ENCODE measurements around the gene ATF6B. TPM values are rescaled to one million over a fixed set of nuclear protein-coding genes. Genes with fewer than 3 reads are reported as not detected.

ATF6B gene
- total and polyA plus RNA-seq, 2 of the 8 experiments (the other 6 are each of a cell fraction or from before 2014, with no cell fraction given) = 38.1 to 42.2 TPM

DNA sequence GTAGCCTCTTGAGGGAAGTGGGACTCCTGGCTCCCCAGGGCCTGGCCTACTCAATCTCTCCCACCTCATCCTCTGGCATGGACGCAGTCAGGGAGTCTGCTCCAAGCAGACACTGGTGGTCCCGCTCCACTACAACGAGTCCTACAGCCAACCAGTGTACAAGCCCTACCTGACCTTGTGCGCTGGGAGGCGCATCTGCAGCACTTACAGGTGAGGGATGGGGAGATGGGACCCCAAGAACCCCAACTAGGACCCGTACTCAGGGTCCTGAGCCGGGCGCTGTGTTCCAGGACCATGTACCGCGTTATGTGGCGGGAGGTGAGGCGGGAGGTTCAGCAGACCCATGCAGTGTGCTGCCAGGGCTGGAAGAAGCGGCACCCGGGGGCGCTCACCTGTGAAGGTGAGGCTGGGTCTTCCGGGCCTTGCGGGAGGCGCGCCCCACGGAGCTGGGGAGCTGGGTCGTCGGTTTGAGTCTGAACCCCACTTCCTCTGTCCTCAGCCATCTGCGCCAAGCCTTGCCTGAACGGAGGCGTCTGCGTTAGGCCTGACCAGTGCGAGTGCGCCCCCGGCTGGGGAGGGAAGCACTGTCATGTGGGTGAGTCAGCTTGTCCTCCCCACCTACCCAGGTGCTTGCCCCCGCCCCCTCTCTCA, 38.5 kb upstream of the ATF6B start:
- Histone ChIP-seq H3K4ac (replicated peaks; ENCODE audit: insufficient read length, low read depth, low read length) (no peak overlapping the region), H3K4me3 (ENCODE audit: extremely low read depth in 1 of 4, insufficient read depth in 2 of 4, low read depth in 3 of 4, low read length in 4 of 4) (no peak overlapping the region), H4K8ac (ENCODE audit: extremely low read depth, insufficient read depth, low read length) (0 out of 2 replicates have a peak overlapping the region, but pooled peaks have one; percentile 22), H3K27ac (ENCODE audit: low read depth, low read length) (peak overlapping the region; percentile 33; the same call in 1 of the 2 replicates), H2AK5ac (ENCODE audit: low read depth, low read length) (peak overlapping the region; percentile 77; the same call in 1 of the 2 replicates), H3K4me2 (ENCODE audit: insufficient read depth in 1 of 2, low read depth in 2 of 2, low read length in 2 of 2) (no peak overlapping the region), H2BK5ac (ENCODE audit: low read depth, low read length) (no peak overlapping the region), H4K91ac (replicated peaks; ENCODE audit: insufficient read length, low read length) (no peak overlapping the region), H2BK15ac (ENCODE audit: low read length) (no peak overlapping the region), H3K27me3 (replicated peaks in 1 of 4; ENCODE audit: control insufficient read depth in 3 of 4, extremely low read depth in 1 of 4, insufficient read depth in 3 of 4, low read length in 3 of 4) (no peaks in the 10 kb centered on the region), H2BK120ac (replicated peaks; ENCODE audit: low read depth, low read length) (no peak overlapping the region), H3K4me1 (replicated peaks in 1 of 4; ENCODE audit: control insufficient read depth in 3 of 4, insufficient read depth in 4 of 4, low read length in 3 of 4) (peaks cover 0 to 5% (median 2%) of the 10 kb centered on the region in 4 experiments; a peak in 3 of 7 replicates), H3K14ac (ENCODE audit: insufficient read length) (no peak overlapping the region), H3K18ac (ENCODE audit: extremely low read depth, low read length) (no peak overlapping the region), H2BK20ac (ENCODE audit: low read length) (no peak overlapping the region), H2BK12ac (ENCODE audit: low read depth, low read length) (peak overlapping the region; percentile 81; the same call in 1 of the 2 replicates), H3K36me3 (ENCODE audit: control insufficient read depth in 2 of 4, insufficient read depth in 4 of 4, low read length in 3 of 4) (peaks cover 4 to 41% (median 32%) of the 10 kb centered on the region in 4 experiments), H3K56ac (replicated peaks; ENCODE audit: insufficient read length, low read depth, low read length) (no peak overlapping the region), H2AFZ (ENCODE audit: low read length) (no peak overlapping the region), H4K5ac (ENCODE audit: insufficient read length, low read depth, low read length) (no peak overlapping the region), H3K23ac (ENCODE audit: insufficient read length) (no peak overlapping the region), H3K9me3 (ENCODE audit: insufficient read depth in 2 of 2, low read depth in 1 of 2, low read length in 1 of 2) (no peaks in the 10 kb centered on the region), H3K23me2 (ENCODE audit: low read depth, low read length) (no peaks in the 10 kb centered on the region), H3K79me1 (ENCODE audit: low read depth, low read length) (no peaks in the 10 kb centered on the region; the same call in 1 of the 2 replicates), H3K9ac (replicated peaks in 1 of 4; ENCODE audit: extremely low read depth in 1 of 4, low read depth in 3 of 4, low read length in 3 of 4) (no peak overlapping the region), H4K20me1 (replicated peaks in 1 of 2; ENCODE audit: control insufficient read depth in 1 of 2, insufficient read depth in 2 of 2, low read length in 2 of 2) (peaks cover 5 to 7% of the 10 kb centered on the region in 2 experiments), H3K79me2 (ENCODE audit: control insufficient read depth in 1 of 2, insufficient read depth in 2 of 2, low read length in 2 of 2) (peaks cover 0 to 2% of the 10 kb centered on the region in 2 experiments; a peak in 1 of 4 replicates)
- peak; percentile 61 to 92 for DNase-seq (ENCODE audit: low read depth in 1 of 2, low spot score in 2 of 2)
- no peak for FAIRE-seq
- ChIA-PET CTCF (ENCODE audit: partially characterized antibody) (interaction anchor here (0.7 to 6.7 kb wide), 23 partner anchors 8 to 187 kb away, joined by 3 to 72 read pairs (median 4); partner anchors contain the start of genes AGPAT1, ATF6B, FKBPL and TNXB), POLR2A (ENCODE audit: partially characterized antibody) (interaction anchor here (0.7 to 6.8 kb wide), 15 partner anchors 10 to 728 kb away, joined by 3 to 49 read pairs (median 6); partner anchors contain the start of genes AGPAT1, FKBPL, GPSM3 and NELFE)
- 68% methylated on average over 30 of the region's 30 CpGs; no CpG with 5 or more reads in 1 of the 2 experiments for WGBS, 2 experiments (ENCODE audit: extremely low coverage in 1 of 2, insufficient coverage in 1 of 2, insufficient read length in 1 of 2, insufficient replicate concordance in 2 of 2, low coverage in 1 of 2, low lambda C conversion rate in 2 of 2, missing lambda C conversion rate in 1 of 2)
- TF ChIP-seq POLR2A (IDR thresholded peaks at IDR 0.05; ENCODE audit: control extremely low read depth in 1 of 2, low read depth in 2 of 2, low read length in 2 of 2) (no peak), POU5F1 (IDR thresholded peaks at IDR 0.05; ENCODE audit: low read depth, low read length) (no peak), JUND (IDR thresholded peaks at IDR 0.05; ENCODE audit: low read length) (peak; percentile 83), SP2 (IDR thresholded peaks at IDR 0.05; ENCODE audit: low read length) (no peak), SIRT6 (IDR thresholded peaks at IDR 0.05; ENCODE audit: low read length) (no peak), JUN (IDR thresholded peaks at IDR 0.05; ENCODE audit: low read depth, low read length) (no peak), CHD2 (IDR thresholded peaks at IDR 0.05; ENCODE audit: low read length) (no peak), CTBP2 (IDR thresholded peaks at IDR 0.05; ENCODE audit: borderline replicate concordance, insufficient read depth, insufficient read length, low read length) (no peak), SUZ12 (IDR thresholded peaks at IDR 0.05; ENCODE audit: low read length) (no peak), POLR2AphosphoS5 (IDR thresholded peaks at IDR 0.05; ENCODE audit: low read depth, low read length) (peak; percentile 42; the same call in 1 of the 2 replicates)
- TF ChIP-seq, protein P1, sequence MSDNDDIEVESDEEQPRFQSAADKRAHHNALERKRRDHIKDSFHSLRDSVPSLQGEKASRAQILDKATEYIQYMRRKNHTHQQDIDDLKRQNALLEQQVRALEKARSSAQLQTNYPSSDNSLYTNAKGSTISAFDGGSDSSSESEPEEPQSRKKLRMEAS (IDR thresholded peaks at IDR 0.05) = peak; percentile 59
- TF ChIP-seq, protein P2, sequence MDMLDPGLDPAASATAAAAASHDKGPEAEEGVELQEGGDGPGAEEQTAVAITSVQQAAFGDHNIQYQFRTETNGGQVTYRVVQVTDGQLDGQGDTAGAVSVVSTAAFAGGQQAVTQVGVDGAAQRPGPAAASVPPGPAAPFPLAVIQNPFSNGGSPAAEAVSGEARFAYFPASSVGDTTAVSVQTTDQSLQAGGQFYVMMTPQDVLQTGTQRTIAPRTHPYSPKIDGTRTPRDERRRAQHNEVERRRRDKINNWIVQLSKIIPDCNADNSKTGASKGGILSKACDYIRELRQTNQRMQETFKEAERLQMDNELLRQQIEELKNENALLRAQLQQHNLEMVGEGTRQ (IDR thresholded peaks at IDR 0.05; ENCODE audit: low read length) = no peak

Measured in H1 (cell line).